ENCODE results near the gene KCNN1. TPM values are rescaled to one million over a fixed set of nuclear protein-coding genes. Genes with fewer than 3 reads are reported as not detected.
"Not testable (repeated sequence)": the region's sequence is repeated elsewhere in the genome, so short reads cannot be mapped to it uniquely, and the experiment has no call there.

KCNN1 gene
- total RNA-seq, 2 experiments from 2014 or later: not detected

GRCh38 chr19:18000480-18000914, 33.6 kb downstream of the KCNN1 start:
- Mint-ChIP-seq H3K9me3 (no peaks in the 10 kb centered on the region), H3K36me3 (ENCODE audit: low read depth) (peaks cover 10% of the 10 kb centered on the region), H3K27ac (peak overlapping the region; percentile 100), H3K27me3 (peaks cover 2% of the 10 kb centered on the region), H3K4me1 (peaks cover 38% of the 10 kb centered on the region), H3K4me3 (peak overlapping the region; percentile 90)
- DNase-seq: no peak
- ChIA-PET CTCF (interaction anchor here (0.8 to 2.1 kb wide), 7 partner anchors 14 to 141 kb away, joined by 3 to 14 read pairs (median 5); partner anchors contain the start of genes CCDC124 and RPL18A), POLR2A (no interaction called here)

GRCh38 chr19:18000915-18001776, 34.2 kb downstream of the KCNN1 start:
- H3K27ac Mint-ChIP-seq: peak overlapping the region; percentile 100

GRCh38 chr19:18001777-18002345, 35.0 kb downstream of the KCNN1 start:
- no peaks in the 10 kb centered on the region for H3K27me3 Mint-ChIP-seq
- ChIA-PET POLR2A (no interaction called here), CTCF (interaction anchor here (0.6 to 2.0 kb wide), 6 partner anchors 13 to 150 kb away, joined by 3 to 10 read pairs (median 4); partner anchors contain the start of gene CCDC124)
- peak overlapping the region; percentile 90 for H3K4me3 Mint-ChIP-seq
- no peaks in the 10 kb centered on the region for H3K9me3 Mint-ChIP-seq
- peaks cover 14% of the 10 kb centered on the region for H3K36me3 Mint-ChIP-seq (ENCODE audit: low read depth)
- H3K4me1 Mint-ChIP-seq: peaks cover 41% of the 10 kb centered on the region
- peak overlapping the region; percentile 87 for H3K27ac Mint-ChIP-seq
- no peak for DNase-seq

More at GRCh38 chr19:18000915-18001776, 34.2 kb downstream of the KCNN1 start:
- Mint-ChIP-seq H3K27me3 (peaks cover 2% of the 10 kb centered on the region), H3K36me3 (ENCODE audit: low read depth) (peaks cover 10% of the 10 kb centered on the region), H3K4me1 (peaks cover 38% of the 10 kb centered on the region), H3K4me3 (peak overlapping the region; percentile 90), H3K9me3 (no peaks in the 10 kb centered on the region)
- ChIA-PET POLR2A (interaction anchor here (0.6 kb wide), 1 partner anchor 125 kb away, joined by 5 read pairs; no protein-coding TSS in a partner anchor), CTCF (interaction anchor here (0.6 to 2.1 kb wide), 10 partner anchors 13 to 149 kb away, joined by 3 to 14 read pairs (median 5); partner anchors contain the start of genes CCDC124 and RPL18A)
- peak; percentile 92 for DNase-seq

- H3K4me3 Mint-ChIP-seq: peak overlapping the region; percentile 90
- peaks cover 44% of the 10 kb centered on the region for H3K4me1 Mint-ChIP-seq
- POLR2A ChIA-PET: no interaction called here
- peak overlapping the region; percentile 71 for H3K27ac Mint-ChIP-seq
- H3K27me3 Mint-ChIP-seq: no peaks in the 10 kb centered on the region
- no peak for DNase-seq
- CTCF ChIA-PET: interaction anchor here (1.3 kb wide), 1 partner anchor 64 kb away, joined by 4 read pairs; no protein-coding TSS in a partner anchor
- H3K9me3 Mint-ChIP-seq: no peaks in the 10 kb centered on the region
- H3K36me3 Mint-ChIP-seq (ENCODE audit: low read depth): peaks cover 17% of the 10 kb centered on the region
These were observed 35.5 kb downstream of the KCNN1 start for GRCh38 chr19:18002347-18002850.

GRCh38 chr19:18005750-18006149, 38.8 kb downstream of the KCNN1 start:
- H3K27ac Mint-ChIP-seq, DNase-seq, H3K27me3 Mint-ChIP-seq, H3K4me3 Mint-ChIP-seq, POLR2A ChIA-PET, H3K9me3 Mint-ChIP-seq: not testable (repeated sequence)
- CTCF ChIA-PET: interaction anchor here (1.0 to 5.4 kb wide), 2 partner anchors 53 to 288 kb away, joined by 3 to 83 read pairs; no protein-coding TSS in a partner anchor
- Mint-ChIP-seq H3K4me1 (peaks cover 45% of the 10 kb centered on the region), H3K36me3 (ENCODE audit: low read depth) (peaks cover 31% of the 10 kb centered on the region)

GRCh38 chr19:18007044-18007916, 40.4 kb downstream of the KCNN1 start:
- H3K4me1 Mint-ChIP-seq: peaks cover 46% of the 10 kb centered on the region
- CTCF ChIA-PET: interaction anchor here (0.7 to 5.4 kb wide), 9 partner anchors 9 to 167 kb away, joined by 3 to 83 read pairs (median 4); partner anchors contain the start of genes CCDC124 and RPL18A
- H3K27me3 Mint-ChIP-seq: no peaks in the 10 kb centered on the region
- peak; percentile 79 for DNase-seq
- no peaks in the 10 kb centered on the region for H3K9me3 Mint-ChIP-seq
- H3K4me3 Mint-ChIP-seq: peak overlapping the region; percentile 74
- peak overlapping the region; percentile 84 for H3K27ac Mint-ChIP-seq
- peaks cover 41% of the 10 kb centered on the region for H3K36me3 Mint-ChIP-seq (ENCODE audit: low read depth)
- POLR2A ChIA-PET: interaction anchor here (1.0 kb wide), 1 partner anchor 38 kb away, joined by 4 read pairs; no protein-coding TSS in a partner anchor

GRCh38 chr19:18007917-18008673, 41.2 kb downstream of the KCNN1 start, which contains the start of gene ARRDC2:
ARRDC2 (plus strand) TSS chr19:18008170; CDS start chr19:18008311, 141 bp downstream.
- no peaks in the 10 kb centered on the region for H3K9me3 Mint-ChIP-seq
- H3K27ac Mint-ChIP-seq: peak within 1 kb of the TSS; percentile 84
- H3K36me3 Mint-ChIP-seq (ENCODE audit: low read depth): peaks cover 45% of the 10 kb centered on the region
- ChIA-PET CTCF (interaction anchor here (0.9 to 5.4 kb wide), 8 partner anchors 8 to 167 kb away, joined by 3 to 83 read pairs (median 4); partner anchors contain the start of genes CCDC124 and RPL18A), POLR2A (interaction anchor here (1.0 kb wide), 1 partner anchor 37 kb away, joined by 4 read pairs; no protein-coding TSS in a partner anchor)
- peak within 1 kb of the TSS; percentile 74 for H3K4me3 Mint-ChIP-seq
- peaks cover 42% of the 10 kb centered on the region for H3K4me1 Mint-ChIP-seq
- DNase-seq: peak; percentile 89
- H3K27me3 Mint-ChIP-seq: no peaks in the 10 kb centered on the region

GRCh38 chr19:18008814-18009213, 41.9 kb downstream of the KCNN1 start:
- H3K4me3 Mint-ChIP-seq: peak overlapping the region; percentile 72
- ChIA-PET POLR2A (no interaction called here), CTCF (interaction anchor here (1.6 to 5.4 kb wide), 3 partner anchors 12 to 150 kb away, joined by 5 to 83 read pairs (median 6); partner anchors contain the start of gene RPL18A)
- no peak for DNase-seq
- no peaks in the 10 kb centered on the region for H3K27me3 Mint-ChIP-seq
- peaks cover 53% of the 10 kb centered on the region for H3K36me3 Mint-ChIP-seq (ENCODE audit: low read depth)
- peaks cover 48% of the 10 kb centered on the region for H3K4me1 Mint-ChIP-seq
- H3K27ac Mint-ChIP-seq: peak overlapping the region; percentile 81
- H3K9me3 Mint-ChIP-seq: no peaks in the 10 kb centered on the region

GRCh38 chr19:18009412-18010066, 42.6 kb downstream of the KCNN1 start:
- H3K27ac Mint-ChIP-seq: no peak overlapping the region
- no peak for DNase-seq
- no peaks in the 10 kb centered on the region for H3K9me3 Mint-ChIP-seq
- peaks cover 54% of the 10 kb centered on the region for H3K4me1 Mint-ChIP-seq
- CTCF ChIA-PET: interaction anchor here (1.5 to 5.4 kb wide), 2 partner anchors 13 to 50 kb away, joined by 3 to 83 read pairs; no protein-coding TSS in a partner anchor
- POLR2A ChIA-PET: no interaction called here
- no peaks in the 10 kb centered on the region for H3K27me3 Mint-ChIP-seq
- peak overlapping the region; percentile 72 for H3K4me3 Mint-ChIP-seq
- peaks cover 59% of the 10 kb centered on the region for H3K36me3 Mint-ChIP-seq (ENCODE audit: low read depth)

- no peaks in the 10 kb centered on the region for H3K27me3 Mint-ChIP-seq
- no peaks in the 10 kb centered on the region for H3K9me3 Mint-ChIP-seq
- H3K36me3 Mint-ChIP-seq (ENCODE audit: low read depth): peaks cover 60% of the 10 kb centered on the region
- peaks cover 59% of the 10 kb centered on the region for H3K4me1 Mint-ChIP-seq
- H3K27ac Mint-ChIP-seq: peak overlapping the region; percentile 87
- CTCF ChIA-PET: interaction anchor here (0.9 to 5.4 kb wide), 4 partner anchors 14 to 78 kb away, joined by 3 to 83 read pairs (median 3); partner anchors contain the start of gene CCDC124
- no peak overlapping the region for H3K4me3 Mint-ChIP-seq
- DNase-seq: no peak
- POLR2A ChIA-PET: interaction anchor here (1.0 kb wide), 1 partner anchor 51 kb away, joined by 3 read pairs; no protein-coding TSS in a partner anchor
These were observed 43.2 kb downstream of the KCNN1 start for GRCh38 chr19:18010149-18010548.
